Brain microvascular endothelial cell (primary cell): ENCODE results near the gene PRMT5.

Experiments used
- DNase-seq: peaks from one replicate; pipeline ENCODE4 v3.0.0-alpha.2; 2020
- H3K27ac ChIP-seq: fragments of 250-450 bp; sonication (Bioruptor Pico); 2 replicates; pipeline ENCODE4 v1.5.1; 2020; ENCODE audit warnings: mild to moderate bottlenecking, moderate library complexity
- H3K27me3 ChIP-seq: fragments of 250-450 bp; sonication (Bioruptor Pico); replicated peaks from 2 replicates; pipeline ENCODE4 v1.5.1; 2020; ENCODE audit warnings: mild to moderate bottlenecking
- H3K36me3 ChIP-seq: fragments of 250-450 bp; sonication (Bioruptor Pico); replicated peaks from 2 replicates; pipeline ENCODE4 v1.5.1; 2020; ENCODE audit warnings: mild to moderate bottlenecking
- H3K4me3 ChIP-seq: 2 replicates; pipeline ENCODE4 v1.5.1; 2011; ENCODE audit warnings: low read depth, mild to moderate bottlenecking, control low read depth, low read length, moderate library complexity
- in situ Hi-C: cut with HindIII; loops from 2 replicates; pipeline ENCODE4 v1.10.0; 2017; ENCODE audit warnings: low sequenced_read_pairs, low pct_ligation_motif_present
- TF ChIP-seq, protein P1 (sequence below): IDR thresholded peaks from 2 replicates; pipeline ENCODE4 v1.5.1; 2011; ENCODE audit warnings: low read depth, mild to moderate bottlenecking, moderate library complexity, low read length, control low read depth, inconsistent platforms; ENCODE audit errors: missing control alignments

The PRMT5 gene

DNA sequence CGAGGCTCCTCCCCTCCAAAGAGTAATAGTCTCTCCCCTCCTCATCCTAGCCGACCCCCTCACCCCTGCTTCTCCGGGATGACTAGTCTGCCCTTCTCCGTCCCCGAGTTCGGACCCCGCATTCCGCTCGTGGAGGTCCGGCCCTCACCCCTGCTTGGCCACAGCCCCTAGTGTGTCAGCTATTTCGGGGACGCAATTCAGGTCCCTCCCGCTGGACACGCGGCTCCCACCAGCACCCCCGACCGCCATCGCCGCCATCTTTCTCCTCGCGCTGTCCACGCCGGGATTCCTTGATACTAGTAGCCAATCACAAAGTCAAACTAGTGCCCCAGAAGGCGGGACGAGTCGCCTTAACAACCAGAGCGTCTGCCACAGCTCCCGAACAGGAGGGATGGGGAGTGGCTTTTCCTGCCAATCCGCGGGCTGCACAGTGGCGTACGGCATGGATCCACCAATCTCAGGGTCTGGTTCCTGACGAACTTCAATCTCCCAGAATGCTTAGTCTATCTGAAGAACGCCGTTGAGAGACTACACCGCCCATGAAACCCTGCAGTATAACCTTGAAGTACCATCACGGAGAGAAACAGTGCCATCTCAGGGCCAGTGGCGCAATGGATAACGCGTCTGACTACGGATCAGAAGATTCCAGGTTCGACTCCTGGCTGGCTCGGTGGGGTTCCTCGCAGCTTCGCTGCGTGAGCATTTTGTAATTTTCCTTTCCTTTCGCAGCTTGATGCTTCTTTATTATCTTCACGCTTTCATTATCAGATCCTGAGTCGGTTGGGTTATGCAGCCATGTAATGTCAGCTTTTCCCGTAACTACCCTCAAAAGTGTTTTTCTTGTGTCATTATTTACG is at the start of gene PRMT5:
PRMT5 (minus strand) TSS at position 273 of the 857 bp plus-strand sequence; CDS start at position 258, 15 bp downstream.
- in situ Hi-C loops, result no loop called here
- Histone ChIP-seq H3K4me3 (peak within 1 kb of the TSS; percentile 99), H3K27ac (peak within 1 kb of the TSS; percentile 86), H3K27me3 (no peaks in the 10 kb centered on the region), H3K36me3 (peaks cover 18% of the 10 kb centered on the region)
- TF ChIP-seq, protein P1, sequence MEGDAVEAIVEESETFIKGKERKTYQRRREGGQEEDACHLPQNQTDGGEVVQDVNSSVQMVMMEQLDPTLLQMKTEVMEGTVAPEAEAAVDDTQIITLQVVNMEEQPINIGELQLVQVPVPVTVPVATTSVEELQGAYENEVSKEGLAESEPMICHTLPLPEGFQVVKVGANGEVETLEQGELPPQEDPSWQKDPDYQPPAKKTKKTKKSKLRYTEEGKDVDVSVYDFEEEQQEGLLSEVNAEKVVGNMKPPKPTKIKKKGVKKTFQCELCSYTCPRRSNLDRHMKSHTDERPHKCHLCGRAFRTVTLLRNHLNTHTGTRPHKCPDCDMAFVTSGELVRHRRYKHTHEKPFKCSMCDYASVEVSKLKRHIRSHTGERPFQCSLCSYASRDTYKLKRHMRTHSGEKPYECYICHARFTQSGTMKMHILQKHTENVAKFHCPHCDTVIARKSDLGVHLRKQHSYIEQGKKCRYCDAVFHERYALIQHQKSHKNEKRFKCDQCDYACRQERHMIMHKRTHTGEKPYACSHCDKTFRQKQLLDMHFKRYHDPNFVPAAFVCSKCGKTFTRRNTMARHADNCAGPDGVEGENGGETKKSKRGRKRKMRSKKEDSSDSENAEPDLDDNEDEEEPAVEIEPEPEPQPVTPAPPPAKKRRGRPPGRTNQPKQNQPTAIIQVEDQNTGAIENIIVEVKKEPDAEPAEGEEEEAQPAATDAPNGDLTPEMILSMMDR, result no peak
- DNase-seq, result peak; percentile 100

DNA sequence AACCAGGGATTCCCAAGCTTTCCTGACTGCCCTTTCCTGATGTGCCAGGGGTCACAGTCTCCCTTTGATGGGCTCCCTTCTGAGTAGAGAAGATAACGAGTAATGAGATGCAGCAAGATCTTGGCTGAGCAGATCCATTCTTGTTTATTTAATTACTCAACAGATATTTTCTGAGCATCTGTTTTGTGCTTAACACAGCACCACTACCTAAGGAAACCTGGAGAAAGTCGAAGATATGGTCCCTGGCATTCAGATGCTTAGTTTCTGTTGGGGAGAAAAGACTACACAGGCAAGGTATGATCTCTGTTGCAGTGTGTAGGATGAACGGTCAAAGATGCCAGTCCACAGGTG is 49.3 kb upstream of the PRMT5 start:
- Histone ChIP-seq H3K4me3 (no peak overlapping the region), H3K27ac (no peak overlapping the region), H3K27me3 (no peaks in the 10 kb centered on the region), H3K36me3 (peaks cover 6% of the 10 kb centered on the region)
- TF ChIP-seq, protein P1, result no peak
- no peak for DNase-seq
- in situ Hi-C loops, result no loop called here

DNA sequence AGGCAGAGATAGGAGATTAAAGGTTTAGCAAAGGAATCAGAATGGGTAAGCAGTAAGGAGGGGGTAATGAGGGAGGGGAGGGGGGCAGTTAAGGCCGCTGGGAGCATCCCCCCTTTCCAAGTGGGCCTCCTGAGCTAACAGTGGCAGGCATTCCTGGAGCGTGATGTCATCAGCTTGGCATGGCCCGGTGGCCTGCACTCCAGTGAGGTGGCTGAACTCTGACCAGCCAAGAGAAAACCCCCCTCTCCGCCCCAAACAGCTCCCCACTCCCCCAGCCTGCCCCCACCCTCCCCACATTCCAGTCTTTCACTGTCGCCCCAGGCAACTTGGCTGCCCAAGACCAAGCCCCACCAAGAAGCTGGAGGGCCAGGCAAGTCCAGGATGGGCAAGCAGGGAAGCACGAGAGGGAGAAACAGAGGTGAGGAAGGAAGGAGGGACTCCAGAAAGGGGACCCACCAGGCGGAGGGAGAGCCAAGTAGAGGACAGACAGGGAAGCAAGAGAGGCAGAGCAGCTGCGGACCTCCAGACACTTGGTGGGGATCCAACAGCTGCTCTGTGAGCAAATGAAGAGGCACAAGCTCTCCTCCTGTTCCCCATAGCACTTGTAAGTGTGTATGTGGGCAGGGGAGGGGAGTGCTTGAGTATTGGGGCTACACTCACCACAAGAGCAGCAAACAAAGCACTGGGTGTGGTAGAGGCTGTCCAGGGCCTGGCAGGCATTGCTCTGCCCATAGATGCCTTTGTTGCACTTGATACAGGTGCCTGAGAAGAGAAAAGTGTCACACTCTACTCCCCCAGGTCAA is 48.7 kb upstream of the PRMT5 start:
- DNase-seq, result no peak
- no peaks in the 10 kb centered on the region for H3K27me3 ChIP-seq
- TF ChIP-seq, protein P1, result no peak
- no peak overlapping the region for H3K27ac ChIP-seq
- no peak overlapping the region for H3K4me3 ChIP-seq
- peaks cover 9% of the 10 kb centered on the region for H3K36me3 ChIP-seq
- in situ Hi-C loops, result no loop called here

DNA sequence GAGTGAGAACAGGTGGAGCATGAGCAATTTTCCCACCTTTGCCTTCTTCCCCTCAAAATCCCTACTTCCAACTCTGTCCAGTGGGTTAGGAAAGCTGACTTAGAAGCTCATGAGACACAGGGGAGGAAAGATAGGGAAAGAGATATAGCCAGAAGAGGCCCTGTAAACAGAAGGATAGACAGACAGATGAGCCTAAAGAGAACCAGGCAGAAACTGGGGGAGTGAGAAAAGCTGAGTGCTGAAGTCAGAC is 48.2 kb upstream of the PRMT5 start:
- in situ Hi-C loops, result no loop called here
- H3K27ac ChIP-seq, result no peak overlapping the region
- TF ChIP-seq, protein P1, result no peak
- no peak for DNase-seq
- no peak overlapping the region for H3K4me3 ChIP-seq
- H3K36me3 ChIP-seq, result peaks cover 9% of the 10 kb centered on the region
- no peaks in the 10 kb centered on the region for H3K27me3 ChIP-seq

DNA sequence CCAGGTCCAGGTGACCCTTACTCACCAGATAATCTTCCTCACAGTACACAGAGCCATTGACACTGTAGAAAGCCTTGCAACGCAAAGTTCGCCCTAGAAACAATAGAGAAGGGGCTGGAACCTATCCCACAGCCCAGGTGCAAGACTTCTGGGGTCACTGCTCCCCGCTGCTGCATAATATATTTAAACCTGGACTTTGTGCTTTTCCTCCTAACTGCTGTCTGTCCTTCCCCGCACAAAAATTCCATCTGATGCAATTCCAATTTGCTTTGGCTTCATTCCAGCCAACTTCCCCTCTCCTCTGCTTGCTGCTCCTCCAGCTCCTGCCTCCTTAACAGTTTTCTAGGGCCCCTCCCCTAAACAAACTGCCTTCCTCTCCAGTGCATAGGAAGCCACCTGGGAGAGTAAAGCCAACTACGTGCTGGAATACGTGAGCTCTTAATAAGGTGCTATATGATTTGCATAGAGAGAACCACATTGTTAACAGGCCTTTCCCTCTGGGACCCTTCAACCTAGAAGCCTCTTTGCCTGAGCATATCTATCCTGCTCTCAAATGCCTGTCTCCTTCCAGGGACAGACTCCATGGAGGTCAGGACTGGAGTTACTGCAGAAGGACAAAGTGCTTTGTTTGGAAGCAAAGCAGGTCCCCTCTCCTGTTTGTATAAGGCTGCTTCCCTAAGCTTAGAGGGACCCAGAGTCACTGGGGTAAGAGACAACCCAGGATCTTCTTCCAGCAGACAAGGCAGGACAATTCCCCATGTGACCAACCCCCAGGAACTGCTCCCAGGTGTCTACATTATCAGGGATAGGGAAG is 47.7 kb upstream of the PRMT5 start:
- Histone ChIP-seq H3K4me3 (no peak overlapping the region), H3K36me3 (peaks cover 13% of the 10 kb centered on the region), H3K27ac (peak overlapping the region; percentile 26), H3K27me3 (no peaks in the 10 kb centered on the region)
- in situ Hi-C loops, result no loop called here
- DNase-seq, result peak; percentile 33
- TF ChIP-seq, protein P1, result no peak
